HS-27A (cell line): ENCODE results near the gene CFAP68.

ENCODE experiments used
- DNase-seq: peaks from one replicate; pipeline ENCODE4 v3.0.0-alpha.2; 2012; ENCODE audit warnings: low read depth, missing footprints

Gene CFAP68

GRCh38 chr11:111878849-111879636 lies at the start of gene CFAP68, which contains the start of gene FDXACB1:
TSS of gene CFAP68 (plus strand) at chr11:111879541. CDS start at chr11:111879561, 20 bp downstream.
TSS of gene FDXACB1 (minus strand) at chr11:111879165. CDS start at chr11:111879132, 33 bp downstream.
- DNase-seq, result peak; percentile 82

GRCh38 chr11:111833524-111833923 lies 45.8 kb upstream of the CFAP68 start:
- DNase-seq, result no peak

GRCh38 chr11:111834432-111835163 lies 44.7 kb upstream of the CFAP68 start:
- no peak for DNase-seq

GRCh38 chr11:111835665-111836064 lies 43.7 kb upstream of the CFAP68 start:
- DNase-seq, result no peak

GRCh38 chr11:111836162-111836561 lies 43.2 kb upstream of the CFAP68 start:
- DNase-seq, result no peak

GRCh38 chr11:111836721-111837120 lies 42.6 kb upstream of the CFAP68 start:
- no peak for DNase-seq

GRCh38 chr11:111837366-111837891 lies 41.9 kb upstream of the CFAP68 start:
- DNase-seq, result no peak

GRCh38 chr11:111838054-111838453 lies 41.3 kb upstream of the CFAP68 start:
- DNase-seq, result no peak

GRCh38 chr11:111840143-111840542 lies 39.2 kb upstream of the CFAP68 start:
- DNase-seq, result no peak

- DNase-seq, result peak; percentile 17
Observed at GRCh38 chr11:111841370-111842053, 37.8 kb upstream of the CFAP68 start.

- no peak for DNase-seq
Observed at GRCh38 chr11:111843661-111844060, 35.7 kb upstream of the CFAP68 start.

- no peak for DNase-seq
Observed at GRCh38 chr11:111845276-111846028, 33.9 kb upstream of the CFAP68 start.

- DNase-seq, result no peak
Observed at GRCh38 chr11:111846063-111846462, 33.3 kb upstream of the CFAP68 start.

- no peak for DNase-seq
Observed at GRCh38 chr11:111846636-111847035, 32.7 kb upstream of the CFAP68 start.

- DNase-seq, result no peak
Observed at GRCh38 chr11:111849631-111850030, 29.7 kb upstream of the CFAP68 start.

- no peak for DNase-seq
Observed at GRCh38 chr11:111851067-111851466, 28.3 kb upstream of the CFAP68 start.

GRCh38 chr11:111851636-111852035 lies 27.7 kb upstream of the CFAP68 start:
- DNase-seq, result no peak

- DNase-seq, result no peak
Observed at GRCh38 chr11:111852103-111852502, 27.2 kb upstream of the CFAP68 start.

- no peak for DNase-seq
Observed at GRCh38 chr11:111855506-111855905, 23.8 kb upstream of the CFAP68 start.

- no peak for DNase-seq
Observed at GRCh38 chr11:111860257-111860656, 19.1 kb upstream of the CFAP68 start.

GRCh38 chr11:111870113-111870512 lies 9.2 kb upstream of the CFAP68 start:
- no peak for DNase-seq

GRCh38 chr11:111870522-111870885 lies 8.8 kb upstream of the CFAP68 start:
- DNase-seq, result no peak
